ENCODE results near the gene THSD4.

The THSD4 gene

DNA sequence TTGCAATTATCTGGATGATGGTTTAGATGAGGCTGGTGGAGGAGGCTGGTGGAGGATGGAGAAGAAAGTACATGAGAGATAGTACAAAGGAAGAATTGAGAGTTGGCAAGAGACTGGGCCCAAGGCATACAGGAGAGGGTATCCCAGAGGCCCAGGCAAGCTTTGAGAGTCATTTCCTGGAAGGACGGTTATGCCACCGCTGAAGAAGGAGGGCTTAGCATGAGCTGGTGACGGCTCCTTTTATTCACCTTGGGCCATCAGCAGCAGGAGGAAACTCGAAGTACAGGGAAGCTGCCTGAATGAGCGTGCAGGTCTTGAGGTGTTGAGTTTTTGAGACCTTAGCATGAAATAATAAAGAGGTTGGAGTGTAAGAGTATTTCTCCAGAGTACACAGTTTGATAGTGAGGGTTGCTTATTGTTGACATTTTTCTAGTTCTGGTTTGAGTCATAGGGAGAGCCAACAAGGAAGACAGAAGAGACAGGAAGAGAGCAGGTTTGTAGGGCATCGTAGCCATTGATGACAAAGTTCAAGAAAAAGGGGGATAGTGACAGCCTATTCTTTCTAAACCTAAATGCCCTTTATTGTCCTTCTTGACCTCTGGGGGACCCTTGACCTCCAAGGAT is 13.8 kb downstream of the THSD4 start:
- Histone ChIP-seq H3K27ac (no peak overlapping the region), H3K4me3 (no peak overlapping the region)
- TF ChIP-seq, protein P1, sequence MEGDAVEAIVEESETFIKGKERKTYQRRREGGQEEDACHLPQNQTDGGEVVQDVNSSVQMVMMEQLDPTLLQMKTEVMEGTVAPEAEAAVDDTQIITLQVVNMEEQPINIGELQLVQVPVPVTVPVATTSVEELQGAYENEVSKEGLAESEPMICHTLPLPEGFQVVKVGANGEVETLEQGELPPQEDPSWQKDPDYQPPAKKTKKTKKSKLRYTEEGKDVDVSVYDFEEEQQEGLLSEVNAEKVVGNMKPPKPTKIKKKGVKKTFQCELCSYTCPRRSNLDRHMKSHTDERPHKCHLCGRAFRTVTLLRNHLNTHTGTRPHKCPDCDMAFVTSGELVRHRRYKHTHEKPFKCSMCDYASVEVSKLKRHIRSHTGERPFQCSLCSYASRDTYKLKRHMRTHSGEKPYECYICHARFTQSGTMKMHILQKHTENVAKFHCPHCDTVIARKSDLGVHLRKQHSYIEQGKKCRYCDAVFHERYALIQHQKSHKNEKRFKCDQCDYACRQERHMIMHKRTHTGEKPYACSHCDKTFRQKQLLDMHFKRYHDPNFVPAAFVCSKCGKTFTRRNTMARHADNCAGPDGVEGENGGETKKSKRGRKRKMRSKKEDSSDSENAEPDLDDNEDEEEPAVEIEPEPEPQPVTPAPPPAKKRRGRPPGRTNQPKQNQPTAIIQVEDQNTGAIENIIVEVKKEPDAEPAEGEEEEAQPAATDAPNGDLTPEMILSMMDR (IDR thresholded peaks at IDR 0.05), result no peak
- no peak for DNase-seq (ENCODE audit: low spot score)

DNA sequence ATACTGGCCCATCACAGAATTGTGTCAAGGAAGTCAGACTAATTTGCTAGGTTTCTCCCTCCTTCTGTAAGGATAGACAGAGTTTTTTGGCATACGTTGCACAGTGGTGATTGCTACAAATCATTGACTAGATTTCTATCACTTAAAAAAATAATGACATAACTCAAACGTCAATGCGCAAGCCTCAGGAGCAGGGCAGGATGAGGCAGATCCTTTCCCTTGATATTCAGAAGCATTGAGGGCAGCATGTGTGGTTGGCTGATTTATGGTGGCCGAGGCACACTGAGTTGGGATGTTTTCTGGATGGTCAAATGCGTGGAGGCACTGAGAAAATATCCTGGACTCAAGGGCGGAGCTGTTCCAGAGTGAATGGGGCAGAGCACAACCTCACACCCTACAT is 14.4 kb downstream of the THSD4 start:
- Histone ChIP-seq H3K27ac (no peak overlapping the region), H3K4me3 (no peak overlapping the region)
- DNase-seq (ENCODE audit: low spot score), result no peak
- TF ChIP-seq, protein P1 (IDR thresholded peaks at IDR 0.05), result no peak

DNA sequence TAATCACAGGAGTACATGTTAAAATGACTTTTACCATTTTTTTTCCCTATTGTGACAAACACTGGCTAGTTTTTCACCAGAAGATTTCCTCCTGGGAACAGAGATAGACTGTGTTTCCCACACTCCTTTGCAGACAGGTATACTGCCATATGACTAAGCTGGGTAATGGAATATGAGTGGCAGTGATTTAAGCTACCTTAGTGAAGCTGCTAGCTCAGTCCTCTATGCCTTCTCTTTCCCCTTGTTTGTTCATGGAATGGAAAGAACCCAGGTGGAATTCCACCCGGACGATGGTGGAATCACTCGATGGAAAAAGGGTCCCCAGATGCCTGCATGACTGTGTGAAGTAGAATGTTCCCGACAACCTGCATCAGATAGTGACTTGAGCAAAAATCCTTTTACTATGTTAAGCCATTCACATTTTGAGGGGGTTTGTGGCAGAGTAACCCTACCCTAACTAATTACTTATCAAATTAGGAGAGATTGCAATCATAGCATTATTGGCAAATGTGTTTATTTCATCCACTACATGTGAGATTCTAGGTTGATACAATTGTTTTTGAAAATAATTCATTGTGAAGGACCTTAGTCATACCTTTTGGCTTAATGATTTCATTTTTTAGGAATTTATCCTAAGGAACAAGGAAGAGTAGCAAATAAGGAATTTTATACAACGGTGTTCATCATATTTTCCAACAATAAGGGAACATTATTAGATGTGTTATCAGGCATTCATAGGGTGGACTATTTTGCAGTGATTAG is 16.5 kb downstream of the THSD4 start:
- Histone ChIP-seq H3K4me3 (no peak overlapping the region), H3K27ac (no peak overlapping the region)
- TF ChIP-seq, protein P1 (IDR thresholded peaks at IDR 0.05), result no peak
- no peak for DNase-seq (ENCODE audit: low spot score)

DNA sequence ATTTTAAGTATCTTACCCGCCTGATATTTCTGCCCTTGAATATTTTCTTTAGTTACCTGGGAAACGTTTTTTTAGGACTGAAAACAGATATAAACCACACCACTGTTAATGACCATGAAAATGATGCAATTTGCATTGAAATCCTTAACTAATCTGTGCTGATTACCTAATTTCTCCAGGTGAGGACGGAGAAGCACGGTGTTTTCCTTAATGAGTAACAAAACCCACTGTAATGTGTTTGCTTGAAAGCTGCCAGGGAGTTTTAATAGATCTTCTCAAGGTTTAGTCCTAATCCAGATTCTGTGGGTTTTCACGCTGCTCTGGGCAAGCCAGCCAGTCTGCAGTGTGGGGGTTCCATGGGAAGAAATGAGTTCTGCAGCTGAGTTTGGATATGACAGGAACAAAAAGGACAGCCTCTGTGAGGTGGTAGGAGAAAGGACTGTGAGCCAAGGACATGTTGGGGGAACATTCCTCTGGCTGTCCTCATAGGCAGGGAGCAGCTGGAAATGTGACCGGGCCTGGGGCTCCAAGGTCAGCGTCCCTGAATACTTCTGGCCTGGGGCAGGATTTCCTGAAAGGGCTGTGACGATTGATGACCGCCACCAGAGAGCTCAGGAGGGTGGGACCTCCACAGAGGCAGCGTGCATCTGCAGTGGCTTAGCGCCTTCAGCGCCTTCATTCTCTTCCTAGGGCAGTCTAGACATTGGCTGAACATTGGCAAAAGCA is 18.6 kb downstream of the THSD4 start:
- H3K4me3 ChIP-seq, result no peak overlapping the region
- no peak for DNase-seq (ENCODE audit: low spot score)

DNA sequence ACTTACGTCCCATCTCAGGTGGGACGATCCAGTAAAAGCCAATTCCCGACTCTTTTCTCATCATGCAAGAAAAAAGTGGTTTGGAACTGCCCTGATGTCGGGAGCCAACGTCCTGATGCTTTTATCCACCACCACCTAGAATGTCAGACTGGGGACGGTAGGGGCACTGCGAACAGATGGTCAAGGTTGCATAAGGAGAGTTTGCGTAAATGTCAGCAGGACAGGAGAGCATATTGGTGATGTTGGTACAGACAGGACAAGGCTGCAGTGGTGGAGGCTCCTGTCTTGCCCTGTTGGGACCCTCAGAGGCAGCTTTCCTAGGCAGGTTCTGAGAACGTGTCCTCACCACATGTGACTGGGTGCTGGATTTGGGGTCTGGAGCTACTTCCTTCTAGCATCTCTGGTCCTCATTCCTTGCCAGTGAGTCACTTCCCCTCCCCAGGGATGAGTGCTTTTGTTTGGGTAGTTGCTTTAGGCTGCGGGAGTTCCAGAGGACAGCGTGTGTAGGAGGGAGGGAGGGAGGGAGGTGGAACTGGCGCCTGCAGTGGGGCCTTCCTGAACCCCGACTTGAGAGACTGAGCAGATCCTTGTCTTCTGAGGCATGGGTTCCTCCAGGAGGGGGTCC is 21.0 kb downstream of the THSD4 start:
- no peak overlapping the region for H3K27ac ChIP-seq
- DNase-seq (ENCODE audit: low spot score), result no peak
- TF ChIP-seq, protein P1 (IDR thresholded peaks at IDR 0.05), result no peak
- no peak overlapping the region for H3K4me3 ChIP-seq

More for the DNA sequence above, 18.6 kb downstream of the THSD4 start:
- H3K27ac ChIP-seq, result no peak overlapping the region
- TF ChIP-seq, protein P1 (IDR thresholded peaks at IDR 0.05), result no peak

DNA sequence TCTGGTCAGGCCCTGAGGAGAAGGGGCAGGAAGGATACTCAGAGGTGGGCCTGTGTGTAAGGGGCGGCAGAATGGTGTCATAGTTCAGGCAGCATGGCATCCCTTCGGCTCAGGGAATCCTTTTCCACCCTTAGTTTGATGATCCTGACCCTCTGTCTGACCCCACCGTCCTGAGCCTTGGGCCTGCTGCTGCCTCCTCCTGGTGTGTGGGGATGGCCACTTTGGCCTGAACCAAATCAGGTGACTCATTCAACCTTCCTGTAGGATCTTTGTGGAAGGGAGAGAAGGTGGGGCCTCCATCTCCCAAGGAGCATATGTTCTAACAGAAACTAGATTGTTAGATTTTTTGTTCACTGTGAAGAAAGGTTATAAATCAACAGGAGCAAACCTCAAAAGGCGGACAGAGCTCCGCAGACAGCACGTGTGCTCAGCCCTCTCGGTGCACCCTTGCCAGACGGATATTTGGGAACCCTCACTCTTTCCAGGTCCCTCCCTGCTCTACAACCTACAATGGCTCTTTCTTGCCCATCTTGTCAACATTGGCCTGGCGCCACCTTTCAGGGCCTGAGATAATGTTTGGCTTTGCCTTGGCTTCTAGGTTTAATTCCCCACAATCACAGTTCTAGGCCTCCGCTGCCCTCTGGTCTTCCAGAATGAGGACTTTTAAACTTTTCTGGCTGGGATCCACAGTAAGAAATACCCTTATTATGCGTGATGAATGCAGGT is 21.7 kb downstream of the THSD4 start:
- H3K27ac ChIP-seq, result no peak overlapping the region
- no peak overlapping the region for H3K4me3 ChIP-seq
- TF ChIP-seq, protein P1 (IDR thresholded peaks at IDR 0.05), result no peak
- DNase-seq (ENCODE audit: low spot score), result no peak
